H54 (cell line): ENCODE results near the gene HDAC4.

Source experiments
- DNase-seq: peaks from one replicate; pipeline ENCODE4 v3.0.0; 2011; ENCODE audit warnings: low spot score, mixed read lengths; ENCODE audit not compliant: insufficient read length
- FAIRE-seq: peaks from 3 replicates; lab custom pipeline; 2011; peaks lifted over from hg19 to GRCh38; lab: Jason Lieb, UNC
- POLR2A ChIP-seq: IDR thresholded peaks from 2 replicates; pipeline ENCODE4 v1.6.1; 2011; ENCODE audit warnings: low read depth, mild to moderate bottlenecking, low read length

Gene HDAC4

GRCh38 chr2:239004274-239005015, 396.4 kb downstream of the HDAC4 start:
- no peak for DNase-seq
- no peak for FAIRE-seq
- no peak for TF ChIP-seq POLR2A

DNA sequence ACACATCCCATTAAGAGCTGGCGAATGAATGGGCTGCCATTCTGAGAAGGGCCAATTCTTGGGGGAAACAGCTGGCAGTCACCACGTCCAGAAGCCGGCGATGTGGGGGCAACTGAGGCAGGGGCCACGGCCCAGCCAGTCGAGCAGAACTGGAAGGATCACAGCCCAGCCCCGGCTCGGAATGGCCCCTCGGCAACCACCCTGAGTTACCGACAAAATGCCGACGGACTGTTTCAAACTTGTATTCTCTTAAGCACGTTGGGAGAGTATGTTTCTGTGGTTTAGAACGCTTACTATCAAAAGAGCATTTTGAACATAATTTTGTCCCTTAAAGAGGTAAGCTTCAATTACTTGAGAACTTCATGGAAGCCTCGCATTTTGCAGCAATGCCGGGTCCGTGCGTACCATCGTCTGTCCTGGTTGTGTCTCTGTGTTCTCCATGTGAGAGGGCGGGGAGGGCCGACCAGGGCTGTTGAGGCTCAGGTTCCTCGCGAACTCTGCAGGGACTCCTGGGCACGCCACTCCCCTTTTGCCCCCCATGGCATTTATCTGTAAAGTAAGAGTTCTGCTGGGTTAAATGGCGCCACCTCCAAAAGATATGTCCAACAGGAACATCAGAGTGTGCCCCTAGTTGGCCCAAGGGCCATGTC, 397.1 kb downstream of the HDAC4 start:
- TF ChIP-seq POLR2A, result no peak
- DNase-seq (no peak), FAIRE-seq (no peak)

DNA sequence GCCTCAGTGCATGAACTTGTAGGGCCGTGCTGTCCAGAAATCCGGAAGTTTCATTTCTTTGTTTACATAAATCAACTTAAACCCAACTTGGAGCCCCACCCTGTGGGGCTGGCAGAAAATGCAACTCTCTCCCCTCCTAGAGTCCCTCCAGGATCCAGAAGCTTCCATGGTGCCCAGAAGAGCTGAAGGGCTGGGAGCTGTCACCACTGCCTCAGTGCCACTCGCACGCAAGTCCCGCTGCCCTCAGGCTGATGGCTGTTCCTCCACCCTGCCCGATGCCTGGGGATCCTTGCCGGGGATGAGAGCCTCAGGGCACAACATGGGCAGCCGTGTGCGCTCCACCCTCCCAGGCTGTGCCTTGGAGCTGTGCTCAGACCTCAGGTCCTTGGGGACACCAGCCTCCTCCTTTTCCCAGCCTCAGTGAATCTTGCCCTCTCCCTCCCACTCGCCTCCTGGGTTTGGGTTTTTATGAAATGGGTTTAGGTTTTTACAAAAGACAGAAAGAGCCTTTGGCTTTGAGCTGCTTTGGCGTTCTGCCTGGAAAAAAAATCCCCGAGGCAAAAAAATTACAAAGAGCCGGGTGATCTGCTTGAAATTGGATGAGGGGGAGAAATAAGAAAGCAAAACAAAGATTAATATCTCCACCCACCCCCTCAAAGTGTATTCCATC, 397.7 kb downstream of the HDAC4 start:
- DNase-seq (no peak), FAIRE-seq (no peak)
- TF ChIP-seq POLR2A, result no peak

- DNase-seq, result no peak
- no peak for TF ChIP-seq POLR2A
- FAIRE-seq, result no peak
Measured at GRCh38 chr2:239002591-239002953, 398.2 kb downstream of the HDAC4 start.

DNA sequence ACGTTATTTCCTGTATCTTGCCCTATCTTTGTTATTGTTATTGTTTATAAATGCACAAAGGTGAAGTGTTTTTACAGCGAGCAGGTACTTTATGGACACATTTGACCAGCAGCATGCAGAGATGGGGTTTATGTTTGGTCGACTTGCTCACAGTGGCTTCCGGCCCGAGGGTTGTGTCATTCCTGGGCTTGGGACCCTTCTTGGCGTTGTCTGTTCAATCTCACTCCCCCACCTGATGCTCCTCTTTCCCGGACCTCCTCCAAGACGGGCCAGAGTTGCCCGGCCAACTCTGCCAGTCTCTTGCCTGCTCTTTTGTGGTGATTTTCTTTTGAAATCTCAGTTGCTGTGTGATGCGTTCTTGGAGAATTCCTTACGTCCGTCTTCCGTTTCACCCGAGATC, 399.0 kb downstream of the HDAC4 start:
- TF ChIP-seq POLR2A, result no peak
- FAIRE-seq (no peak), DNase-seq (no peak)

- DNase-seq (no peak), FAIRE-seq (no peak)
- TF ChIP-seq POLR2A, result no peak
Measured at GRCh38 chr2:239000500-239001073, 400.2 kb downstream of the HDAC4 start.

DNA sequence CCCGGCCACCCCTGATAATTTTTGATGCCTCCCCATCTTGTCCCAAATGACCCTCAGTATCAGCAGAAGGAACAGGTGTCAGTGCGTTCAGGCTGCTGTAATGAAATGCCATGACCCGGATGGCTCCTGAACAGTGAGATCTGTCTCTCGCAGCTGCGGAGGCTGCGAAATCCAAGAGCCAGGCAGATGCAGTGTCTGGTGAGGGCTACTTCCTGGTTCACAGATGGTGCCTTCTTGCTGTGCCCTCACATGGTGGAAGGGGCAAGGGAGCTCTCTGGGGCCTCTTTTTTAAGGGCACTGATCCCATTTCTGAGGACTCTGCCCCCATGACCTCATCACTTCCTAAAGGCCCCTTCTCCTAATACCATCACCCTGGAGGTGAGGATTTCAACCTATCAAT, 400.7 kb downstream of the HDAC4 start:
- no peak for TF ChIP-seq POLR2A
- DNase-seq (no peak), FAIRE-seq (no peak)

GRCh38 chr2:238999291-238999741, 401.5 kb downstream of the HDAC4 start:
- FAIRE-seq (no peak), DNase-seq (no peak)
- TF ChIP-seq POLR2A, result no peak

GRCh38 chr2:238998801-238999200, 402.0 kb downstream of the HDAC4 start:
- TF ChIP-seq POLR2A, result no peak
- no peak for FAIRE-seq
- DNase-seq, result no peak
